HS-5 (cell line): ENCODE data around the gene EN1.
A peak's percentile ranks its signal among the peaks of the same experiment; 100 is the strongest.

ENCODE experiments used
- DNase-seq: peaks from one replicate; pipeline ENCODE4 v3.0.0-alpha.2; 2012; ENCODE audit warnings: low read depth

EN1 gene

GRCh38 chr2:118842661-118843482 lies 4.6 kb downstream of the EN1 start:
- peak; percentile 31 for DNase-seq

- DNase-seq, result no peak
Observed at GRCh38 chr2:118841828-118842461, 5.5 kb downstream of the EN1 start.

GRCh38 chr2:118841450-118841827 lies 6.0 kb downstream of the EN1 start:
- DNase-seq, result no peak

GRCh38 chr2:118838741-118839455 lies 8.6 kb downstream of the EN1 start:
- no peak for DNase-seq

- DNase-seq, result no peak
Observed at GRCh38 chr2:118837621-118838020, 9.8 kb downstream of the EN1 start.

- DNase-seq, result no peak
Observed at GRCh38 chr2:118837067-118837466, 10.4 kb downstream of the EN1 start.

- no peak for DNase-seq
Observed at GRCh38 chr2:118836411-118836930, 11.0 kb downstream of the EN1 start.

GRCh38 chr2:118835746-118836410 lies 11.6 kb downstream of the EN1 start:
- DNase-seq, result no peak

GRCh38 chr2:118834901-118835745 lies 12.3 kb downstream of the EN1 start:
- DNase-seq, result no peak

GRCh38 chr2:118834440-118834810 lies 13.0 kb downstream of the EN1 start:
- DNase-seq, result no peak

- no peak for DNase-seq
Observed at GRCh38 chr2:118833716-118834439, 13.6 kb downstream of the EN1 start.

GRCh38 chr2:118832791-118833715 lies 14.4 kb downstream of the EN1 start:
- no peak for DNase-seq

GRCh38 chr2:118832071-118832790 lies 15.2 kb downstream of the EN1 start:
- no peak for DNase-seq

GRCh38 chr2:118830881-118831280 lies 16.6 kb downstream of the EN1 start:
- DNase-seq, result no peak

- peak; percentile 41 for DNase-seq
Observed at GRCh38 chr2:118830118-118830517, 17.3 kb downstream of the EN1 start.

- DNase-seq, result no peak
Observed at GRCh38 chr2:118826093-118826492, 21.4 kb downstream of the EN1 start.

GRCh38 chr2:118823633-118824032 lies 23.8 kb downstream of the EN1 start:
- no peak for DNase-seq

GRCh38 chr2:118822572-118822971 lies 24.9 kb downstream of the EN1 start:
- no peak for DNase-seq

GRCh38 chr2:118822015-118822414 lies 25.4 kb downstream of the EN1 start:
- DNase-seq, result no peak
